Measurements from ENCODE around the gene ZNF628.

GRCh38 chr19:55477905-55478304 is 1.5 kb downstream of the ZNF628 start:
- TF ChIP-seq LEF1 (IDR thresholded peaks at IDR 0.05; ENCODE audit: borderline replicate concordance), result no peak
- no peak for TF ChIP-seq NFRKB (IDR thresholded peaks at IDR 0.05)
- no peak for TF ChIP-seq ELF4 (IDR thresholded peaks at IDR 0.05)
- TF ChIP-seq ZNF384 (IDR thresholded peaks at IDR 0.05), result no peak
- TF ChIP-seq PKNOX1 (IDR thresholded peaks at IDR 0.05), result no peak
- no peak for TF ChIP-seq FOXM1 (IDR thresholded peaks at IDR 0.05; ENCODE audit: borderline replicate concordance)
- no peak for TF ChIP-seq HDGF (IDR thresholded peaks at IDR 0.05; ENCODE audit: borderline replicate concordance)
- TF ChIP-seq BHLHE40 (IDR thresholded peaks at IDR 0.05; ENCODE audit: borderline replicate concordance), result no peak
- no peak for TF ChIP-seq CTBP1 (IDR thresholded peaks at IDR 0.05; ENCODE audit: borderline replicate concordance)

All from HEK293T (cell line).